B cell (primary cell): ENCODE data around the gene TBC1D10A. TPM values are rescaled to one million over a fixed set of nuclear protein-coding genes. Genes with fewer than 3 reads are reported as not detected.

Experiments used
- ATAC-seq: fragments of 200-7000 bp; cut with Tn5 transposase; one replicate; pipeline ENCODE4 v1.10.0; 2021; ENCODE audit warnings: low read depth, mild to moderate bottlenecking, moderate number of reproducible peaks, moderate library complexity
- CTCF ChIA-PET: fragments of 350-600 bp; sonication (Branson Sonifier 250); formaldehyde crosslinking; loops from one replicate; lab custom pipeline; 2021; ENCODE audit warnings: antibody characterized with exemption, inconsistent platforms; lab: Charles Lee
- POLR2A ChIA-PET: fragments of 350-600 bp; sonication (Branson Sonifier 250); formaldehyde crosslinking; loops from one replicate; lab custom pipeline; 2021; ENCODE audit warnings: antibody characterized with exemption; lab: Charles Lee
- DNase-seq: peaks from one replicate; pipeline ENCODE4 v3.0.0; 2013
- H2AFZ ChIP-seq: 2 replicates; pipeline ENCODE4 v1.6.1; 2012; ENCODE audit warnings: mild to moderate bottlenecking, low read depth, low read length; ENCODE audit not compliant: insufficient read depth, poor library complexity, severe bottlenecking
- H3K27ac ChIP-seq, 2 donors: 1 replicate in 1 of 2; 2 replicates in 1 of 2; pipeline ENCODE4 v1.5.1; 2012 to 2013; ENCODE audit warnings: low read length in 2 of 2, mild to moderate bottlenecking in 2 of 2, moderate library complexity in 1 of 2
- H3K27me3 ChIP-seq, 4 experiments: fragments of 200-600 bp in 1 of 4; sonication (generic) in 1 of 4; replicated peaks in 1 of 4; 1 replicate in 2 of 4; 2 replicates in 2 of 4; pipeline versions ENCODE4 v1.6.1 to v1.7.0; 2013 to 2016; ENCODE audit warnings: low read length in 3 of 4, mild to moderate bottlenecking in 2 of 4, mixed read lengths in 1 of 4, moderate library complexity in 1 of 4; ENCODE audit not compliant: insufficient read depth in 4 of 4, control insufficient read depth in 3 of 4; ENCODE audit errors: control extremely low read depth in 1 of 4
- H3K36me3 ChIP-seq, 2 experiments: replicated peaks in 1 of 2; 1 replicate in 1 of 2; 2 replicates in 1 of 2; pipeline versions ENCODE4 v1.6.1 to v1.7.1; 2013; ENCODE audit warnings: low read length in 1 of 2; ENCODE audit not compliant: insufficient read depth in 2 of 2, control insufficient read depth in 1 of 2; ENCODE audit errors: control extremely low read depth in 1 of 2, extremely low read depth in 1 of 2
- H3K4me1 ChIP-seq, 2 donors: fragments of 200-600 bp in 1 of 2; sonication (generic) in 1 of 2; 1 replicate in 1 of 2; 2 replicates in 1 of 2; pipeline versions ENCODE4 v1.5.1 to v1.6.1; 2013 to 2017; ENCODE audit warnings: low read length in 2 of 2; ENCODE audit not compliant: control insufficient read depth in 2 of 2, insufficient read depth in 2 of 2
- H3K4me2 ChIP-seq: replicated peaks from 2 replicates; pipeline ENCODE3; 2012; ENCODE audit warnings: mild to moderate bottlenecking, low read depth, low read length; ENCODE audit not compliant: poor library complexity, severe bottlenecking
- H3K4me3 ChIP-seq, 5 experiments: fragments of 200-600 bp in 1 of 5; sonication (generic) in 1 of 5; 1 replicate in 3 of 5; 2 replicates in 2 of 5; pipeline versions ENCODE4 v1.5.1 to v1.7.0; 2011 to 2016; ENCODE audit warnings: low read length in 4 of 5, mild to moderate bottlenecking in 4 of 5, low read depth in 2 of 5, control low read depth in 1 of 5, moderate library complexity in 1 of 5; ENCODE audit not compliant: insufficient read depth in 1 of 5; ENCODE audit errors: control extremely low read depth in 1 of 5, extremely low read depth in 1 of 5
- H3K79me2 ChIP-seq: fragments of 200-600 bp; sonication (generic); one replicate; pipeline ENCODE4 v1.6.0; 2016; ENCODE audit warnings: low read length; ENCODE audit not compliant: control insufficient read depth, insufficient read depth
- H3K9ac ChIP-seq: fragments of 200-600 bp; sonication (generic); 2 replicates; pipeline ENCODE4 v1.6.1; 2017; ENCODE audit warnings: mild to moderate bottlenecking, low read length, moderate library complexity
- H3K9me3 ChIP-seq, 3 donors: one replicate each; pipeline versions ENCODE4 v1.6.1 to v1.7.1; 2013; ENCODE audit warnings: low read length in 2 of 3; ENCODE audit not compliant: control insufficient read depth in 2 of 3, insufficient read depth in 1 of 3; ENCODE audit errors: control extremely low read depth in 1 of 3
- H4K20me1 ChIP-seq: 2 replicates; pipeline ENCODE4 v1.6.0; 2012; ENCODE audit warnings: mild to moderate bottlenecking, low read length; ENCODE audit not compliant: insufficient read depth, control insufficient read depth, poor library complexity, severe bottlenecking
- H3K27ac Mint-ChIP-seq: one replicate; pipeline ENCODE4 v1.8.0; 2021; ENCODE audit warnings: mixed read lengths
- H3K27me3 Mint-ChIP-seq: one replicate; pipeline ENCODE4 v1.8.0; 2021; ENCODE audit warnings: mixed read lengths
- H3K4me1 Mint-ChIP-seq: one replicate; pipeline ENCODE4 v1.8.0; 2021; ENCODE audit warnings: mixed read lengths
- H3K4me3 Mint-ChIP-seq: one replicate; pipeline ENCODE4 v1.8.0; 2021; ENCODE audit warnings: mixed read lengths
- H3K9me3 Mint-ChIP-seq: one replicate; pipeline ENCODE4 v1.8.0; 2022; ENCODE audit warnings: mixed read lengths; ENCODE audit not compliant: insufficient read depth
- CTCF ChIP-seq: fragments of 200-600 bp; IDR thresholded peaks from one replicate; pipeline ENCODE4 v1.8.0; 2022; ENCODE audit warnings: antibody characterized with exemption, mild to moderate bottlenecking
- EZH2 ChIP-seq: IDR thresholded peaks from 2 replicates; pipeline ENCODE4 v1.6.1; 2012; ENCODE audit warnings: borderline replicate concordance, low read depth, mild to moderate bottlenecking, moderate library complexity, low read length; ENCODE audit not compliant: insufficient read depth, poor library complexity, severe bottlenecking
- WGBS: methylation state at CpG from one replicate; pipeline ENCODE4 v1.1.5; 2013; ENCODE audit warnings: missing lambda C conversion rate; ENCODE audit not compliant: insufficient coverage; 5-methylcytosine and 5-hydroxymethylcytosine counted together
- intact Hi-C: fragments of 100-400 bp; cut with micrococcal nuclease; formaldehyde crosslinking; loops from one replicate; pipeline ENCODE4 v1.10.0; 2022
- polyA plus RNA-seq: library from polyadenylated mRNA; depleted of rRNA; stranded (reverse); fragments of >200 nt; gene quantifications from 2 replicates; pipeline ENCODE4 v1.2.3, GENCODE V29; 2012
- total RNA-seq, 2 donors: library from RNA; stranded (reverse); fragments of 120-200 nt in 1 of 2; gene quantifications; 1 replicate in 1 of 2; 2 replicates in 1 of 2; pipeline versions ENCODE4 v1.2.3 to v1.2.4, GENCODE V29; 2013 to 2022

TBC1D10A gene
- total and polyA plus RNA-seq, 2 donors (not counting 1 experiment from before 2014, with no cell fraction given) = 45.2 to 58.4 TPM

GRCh38 chr22:30309951-30310741 is 16.6 kb downstream of the TBC1D10A start:
- Histone ChIP-seq H2AFZ (peak overlapping the region; percentile 23), H3K9me3 (no peaks in the 10 kb centered on the region), H3K27ac (peak overlapping the region; percentile 69 to 86), H3K27me3 (no peaks in the 10 kb centered on the region), H3K4me3 (peak overlapping the region in 1 of 5 experiments; percentile 17), H3K79me2 (peaks cover 71% of the 10 kb centered on the region), H4K20me1 (no peaks in the 10 kb centered on the region), H3K4me1 (peaks cover 96 to 99% of the 10 kb centered on the region in 2 donors), H3K4me2 (peak overlapping the region; percentile 60), H3K9ac (peak overlapping the region; percentile 18), H3K36me3 (peaks cover 0 to 1% of the 10 kb centered on the region in 2 experiments)
- H3K4me1 Mint-ChIP-seq = peaks cover 97% of the 10 kb centered on the region
- intact Hi-C loops = no loop called here
- DNase-seq = peak; percentile 45
- TF ChIP-seq EZH2 = no peak
- no peak for TF ChIP-seq CTCF
- ChIA-PET CTCF (interaction anchor here (0.8 to 19.2 kb wide), 7 partner anchors 9 to 77 kb away, joined by 3 to 229 read pairs (median 5); partner anchors contain the start of genes CASTOR1, RNF215 and TBC1D10A), POLR2A (interaction anchor here (1.2 to 2.9 kb wide), 4 partner anchors 17 to 47 kb away, joined by 4 to 22 read pairs (median 7); partner anchors contain the start of genes CASTOR1, CCDC157, SF3A1 and TBC1D10A)
- H3K4me3 Mint-ChIP-seq = peak overlapping the region; percentile 58
- no peaks in the 10 kb centered on the region for H3K9me3 Mint-ChIP-seq
- peak overlapping the region; percentile 94 for H3K27ac Mint-ChIP-seq
- ATAC-seq = peak; percentile 15
- WGBS = 13% methylated on average over 4 of the region's 7 CpGs
- no peaks in the 10 kb centered on the region for H3K27me3 Mint-ChIP-seq
